SK-N-SH (cell line): ENCODE measurements around the gene RAB7B. TPM values are rescaled to one million over a fixed set of nuclear protein-coding genes. Genes with fewer than 3 reads are reported as not detected.

Experiments used
- CTCF ChIA-PET: fragments of 300-600, 350-600 bp; formaldehyde crosslinking; extraction: SDS; loops from one replicate; lab custom pipeline; 2021; lab: Yijun Ruan, JAX
- POLR2A ChIA-PET: fragments of 350-600 bp; sonication (Branson Sonifier 250); formaldehyde crosslinking; extraction: SDS; loops from one replicate; lab custom pipeline; 2020; ENCODE audit warnings: antibody characterized with exemption, inconsistent platforms; lab: Yijun Ruan, JAX
- DNase-seq: peaks from one replicate; pipeline ENCODE4 v3.0.0; 2012
- H2AFZ ChIP-seq: fragments of 200-600 bp; sonication (generic); 2 replicates; pipeline ENCODE4 v1.8.1; 2016; ENCODE audit warnings: antibody characterized with exemption, mild to moderate bottlenecking, low read depth
- H3F3A ChIP-seq: fragments of 200-600 bp; sonication (generic); replicated peaks from 2 replicates; pipeline ENCODE3; 2016; ENCODE audit warnings: antibody characterized with exemption, mild to moderate bottlenecking; ENCODE audit not compliant: insufficient read depth
- H3K27ac ChIP-seq, 2 experiments: fragments of 200-500 bp in 1 of 2; fragments of 200-600 bp in 1 of 2; sonication (Bioruptor generic) in 1 of 2; sonication (generic), shearing (Covaris generic) in 1 of 2; 2 replicates each; pipeline versions ENCODE4 v1.5.1 to v1.6.1; 2014 to 2016; ENCODE audit warnings: low read depth in 2 of 2, inconsistent platforms in 1 of 2, low read length in 1 of 2, mild to moderate bottlenecking in 1 of 2, mixed read lengths in 1 of 2
- H3K27me3 ChIP-seq: fragments of 200-600 bp; sonication (generic), shearing (Covaris generic); 2 replicates; pipeline ENCODE4 v1.6.1; 2016; ENCODE audit warnings: mixed run types; ENCODE audit not compliant: insufficient read depth
- H3K36me3 ChIP-seq, 2 experiments: fragments of 200-500 bp in 1 of 2; fragments of 200-600 bp in 1 of 2; sonication (Bioruptor generic) in 1 of 2; sonication (generic) in 1 of 2; replicated peaks in 1 of 2; 2 replicates each; pipeline versions ENCODE3 to v1.5.1; 2014 to 2016; ENCODE audit warnings: low read length in 1 of 2, mild to moderate bottlenecking in 1 of 2; ENCODE audit not compliant: insufficient read depth in 2 of 2, control insufficient read depth in 1 of 2
- H3K4me1 ChIP-seq, 2 experiments: fragments of 200-500 bp in 1 of 2; fragments of 200-600 bp in 1 of 2; sonication (Bioruptor generic) in 1 of 2; sonication (generic), shearing (Covaris generic) in 1 of 2; 2 replicates each; pipeline versions ENCODE4 v1.5.1 to v1.6.1; 2014 to 2016; ENCODE audit warnings: low read depth in 1 of 2, low read length in 1 of 2, mixed run types in 1 of 2; ENCODE audit not compliant: insufficient read depth in 2 of 2, control insufficient read depth in 1 of 2
- H3K4me2 ChIP-seq: fragments of 200-600 bp; sonication (generic), shearing (Covaris generic); 2 replicates; pipeline ENCODE4 v1.6.1; 2017; ENCODE audit warnings: mixed run types
- H3K4me3 ChIP-seq, 2 experiments: fragments of 200-500 bp in 1 of 2; fragments of 200-600 bp in 1 of 2; sonication (Bioruptor generic) in 1 of 2; sonication (generic), shearing (Covaris generic) in 1 of 2; 2 replicates each; pipeline versions ENCODE4 v1.5.1 to v1.8.1; 2014 to 2016; ENCODE audit warnings: low read depth in 2 of 2, inconsistent platforms in 1 of 2, low read length in 1 of 2, mild to moderate bottlenecking in 1 of 2, mixed read lengths in 1 of 2, moderate library complexity in 1 of 2
- H3K79me2 ChIP-seq: fragments of 200-600 bp; sonication (generic); 2 replicates; pipeline ENCODE4 v1.8.1; 2017; ENCODE audit warnings: mild to moderate bottlenecking; ENCODE audit not compliant: insufficient read depth
- H3K9ac ChIP-seq: fragments of 200-600 bp; sonication (generic); 2 replicates; pipeline ENCODE4 v1.6.1; 2017; ENCODE audit warnings: mixed run types
- H3K9me2 ChIP-seq: fragments of 200-600 bp; sonication (generic); 2 replicates; pipeline ENCODE4 v1.6.1; 2017; ENCODE audit warnings: mixed run types
- H3K9me3 ChIP-seq: fragments of 200-600 bp; sonication (generic); 2 replicates; pipeline ENCODE4 v1.6.1; 2017; ENCODE audit warnings: mixed run types, mild to moderate bottlenecking, moderate library complexity
- H4K20me1 ChIP-seq: fragments of 200-600 bp; sonication (generic); 2 replicates; pipeline ENCODE4 v1.6.1; 2017; ENCODE audit warnings: mild to moderate bottlenecking, mixed run types; ENCODE audit not compliant: insufficient read depth
- CTCF ChIP-seq: fragments of 200-600 bp; sonication (generic); IDR thresholded peaks from 2 replicates; pipeline ENCODE4 v1.6.1; 2017; ENCODE audit warnings: antibody characterized with exemption, mild to moderate bottlenecking, moderate library complexity
- EP300 ChIP-seq, 2 experiments: IDR thresholded peaks; 2 replicates each; pipeline versions ENCODE4 v1.4.0 to v1.6.1; 2012; ENCODE audit warnings: borderline replicate concordance in 1 of 2, low read depth in 1 of 2, low read length in 1 of 2
- EZH2phosphoT487 ChIP-seq: fragments of 200-600 bp; sonication (generic); IDR thresholded peaks from 2 replicates; pipeline ENCODE4 v1.6.1; 2017; ENCODE audit warnings: low read depth, mixed run types, mild to moderate bottlenecking, antibody characterized with exemption, moderate library complexity, borderline replicate concordance
- FOSL2 ChIP-seq: IDR thresholded peaks from 2 replicates; pipeline ENCODE4 v1.4.0; 2012; ENCODE audit warnings: low read depth, mild to moderate bottlenecking, moderate library complexity, borderline replicate concordance
- FOXM1 ChIP-seq: IDR thresholded peaks from 2 replicates; pipeline ENCODE4 v1.4.0; 2012; ENCODE audit warnings: low read depth, mild to moderate bottlenecking
- IRF3 ChIP-seq: fragments of 150-350 bp; IDR thresholded peaks from 2 replicates; pipeline ENCODE4 v1.6.1; 2016; ENCODE audit warnings: mild to moderate bottlenecking, low read depth, low read length
- MAX ChIP-seq: IDR thresholded peaks from 2 replicates; pipeline ENCODE4 v1.4.0; 2012; ENCODE audit warnings: low read depth
- MEF2A ChIP-seq: IDR thresholded peaks from 2 replicates; pipeline ENCODE4 v1.4.0; 2012; ENCODE audit warnings: low read depth, borderline replicate concordance
- MXI1 ChIP-seq: IDR thresholded peaks from 2 replicates; pipeline ENCODE4 v1.6.1; 2012; ENCODE audit warnings: mild to moderate bottlenecking, low read depth, low read length, improper control_type of control experiment
- NRF1 ChIP-seq: IDR thresholded peaks from 2 replicates; pipeline ENCODE4 v1.6.1; 2012; ENCODE audit warnings: low read depth, mild to moderate bottlenecking, low read length
- PBX3 ChIP-seq: IDR thresholded peaks from 2 replicates; pipeline ENCODE4; 2012
- POLR2AphosphoS5 ChIP-seq: IDR thresholded peaks from 2 replicates; pipeline ENCODE4 v1.6.1; 2012; ENCODE audit warnings: low read depth, low read length
- RAD21 ChIP-seq: IDR thresholded peaks from 2 replicates; pipeline ENCODE4 v1.6.1; 2012; ENCODE audit warnings: mild to moderate bottlenecking, low read length
- RCOR1 ChIP-seq: fragments of 150-350 bp; IDR thresholded peaks from 2 replicates; pipeline ENCODE4 v1.6.1; 2017; ENCODE audit warnings: antibody characterized with exemption, low read length
- RFX5 ChIP-seq: IDR thresholded peaks from 2 replicates; pipeline ENCODE4 v1.6.1; 2012; ENCODE audit warnings: mild to moderate bottlenecking, improper control_type of control experiment, low read length
- TAF1 ChIP-seq: IDR thresholded peaks from 2 replicates; pipeline ENCODE4 v1.6.1; 2012; ENCODE audit warnings: low read depth, mild to moderate bottlenecking, low read length, moderate library complexity, borderline replicate concordance
- TCF12 ChIP-seq: IDR thresholded peaks from 2 replicates; pipeline ENCODE4 v1.4.0; 2012
- YY1 ChIP-seq: IDR thresholded peaks from 2 replicates; pipeline ENCODE4 v1.4.0; 2012; ENCODE audit warnings: low read depth, mild to moderate bottlenecking
- ZBTB33 ChIP-seq: IDR thresholded peaks from 2 replicates; pipeline ENCODE4 v1.4.0; 2012; ENCODE audit warnings: low read depth, borderline replicate concordance
- WGBS: methylation state at CpG from one replicate; pipeline ENCODE4 v1.1.6; 2017; ENCODE audit warnings: low lambda C conversion rate; 5-methylcytosine and 5-hydroxymethylcytosine counted together
- polyA plus RNA-seq, 3 experiments: library from polyadenylated mRNA; depleted of rRNA; stranded (reverse); fragments of >200 nt; gene quantifications; 2 replicates each; pipeline ENCODE4 v1.2.3, GENCODE V29; 2012

Gene RAB7B
- polyA plus RNA-seq, 1 of the 3 experiments (the other 2 are of a cell fraction): 0.15 TPM

GRCh38 chr1:206041640-206042039, 38.4 kb upstream of the RAB7B start:
- H3K79me2 ChIP-seq: no peaks in the 10 kb centered on the region
- no peak overlapping the region for H2AFZ ChIP-seq
- no peak overlapping the region for H3K9ac ChIP-seq
- no peak overlapping the region for H3K27ac ChIP-seq
- H3K9me3 ChIP-seq: no peaks in the 10 kb centered on the region
- TF ChIP-seq RCOR1 (no peak), TCF12 (no peak), IRF3 (no peak), MXI1 (peak; percentile 14; the same call in 1 of the 2 replicates), FOSL2 (no peak)
- no peaks in the 10 kb centered on the region for H3K36me3 ChIP-seq
- no peaks in the 10 kb centered on the region for H3F3A ChIP-seq
- POLR2A ChIA-PET: no interaction called here
- peaks cover 0 to 5% of the 10 kb centered on the region in 2 experiments; a peak in 1 of 4 replicates for H3K4me1 ChIP-seq
- H3K9me2 ChIP-seq: no peaks in the 10 kb centered on the region
- CTCF ChIA-PET: interaction anchor here (4.1 kb wide), 1 partner anchor 11 kb away, joined by 23 read pairs; no protein-coding TSS in a partner anchor
- no peak overlapping the region for H3K4me2 ChIP-seq
- H4K20me1 ChIP-seq: no peaks in the 10 kb centered on the region
- WGBS: 69% methylated on average over 7 of the region's 7 CpGs
- DNase-seq: peak; percentile 25
- H3K27me3 ChIP-seq: peaks cover 37% of the 10 kb centered on the region; the same call in 1 of the 2 replicates
- no peak overlapping the region for H3K4me3 ChIP-seq

GRCh38 chr1:206040328-206040727, 37.1 kb upstream of the RAB7B start:
- H3K4me3 ChIP-seq: no peak overlapping the region
- POLR2A ChIA-PET: no interaction called here
- TF ChIP-seq RCOR1: no peak
- TF ChIP-seq TCF12: no peak
- no peak for TF ChIP-seq NRF1
- no peak for TF ChIP-seq ZBTB33
- no peak for TF ChIP-seq RFX5
- no peak for TF ChIP-seq MXI1
- no peak for TF ChIP-seq RAD21
- no peak for TF ChIP-seq PBX3
- no peak for TF ChIP-seq FOXM1
- no peak for TF ChIP-seq TAF1
- TF ChIP-seq EP300 (IDR thresholded peaks at IDR 0.05; ENCODE audit: borderline replicate concordance in 1 of 2, low read depth in 1 of 2, low read length in 1 of 2): no peak
- no peak for TF ChIP-seq CTCF
- no peak for TF ChIP-seq YY1
- TF ChIP-seq MEF2A: no peak
- TF ChIP-seq EZH2phosphoT487: no peak
- TF ChIP-seq IRF3: no peak
- TF ChIP-seq MAX: no peak
- no peak for TF ChIP-seq POLR2AphosphoS5
- no peaks in the 10 kb centered on the region for H3K9me3 ChIP-seq
- peaks cover 0 to 5% of the 10 kb centered on the region in 2 experiments; a peak in 1 of 4 replicates for H3K4me1 ChIP-seq
- no peak overlapping the region for H3K4me2 ChIP-seq
- H3K79me2 ChIP-seq: no peaks in the 10 kb centered on the region
- CTCF ChIA-PET: interaction anchor here (1.3 to 4.1 kb wide), 2 partner anchors 10 to 63 kb away, joined by 4 to 23 read pairs; no protein-coding TSS in a partner anchor
- no peak overlapping the region for H2AFZ ChIP-seq
- 51% methylated on average over 5 of the region's 5 CpGs for WGBS
- no peaks in the 10 kb centered on the region for H3K36me3 ChIP-seq
- H3K27me3 ChIP-seq: peaks cover 44% of the 10 kb centered on the region; the same call in 1 of the 2 replicates
- no peak overlapping the region for H3K9ac ChIP-seq
- H3F3A ChIP-seq: no peaks in the 10 kb centered on the region
- DNase-seq: no peak
- no peaks in the 10 kb centered on the region for H4K20me1 ChIP-seq
- no peaks in the 10 kb centered on the region for H3K9me2 ChIP-seq
- no peak overlapping the region for H3K27ac ChIP-seq
